Heart left ventricle (tissue), 16 donors: ENCODE results near the gene OCIAD2. TPM values are rescaled to one million over a fixed set of nuclear protein-coding genes. Genes with fewer than 3 reads are reported as not detected.

Experiments
- ATAC-seq, 4 donors: fragments of 200-7000 bp; cut with Tn5 transposase; one replicate each; pipeline ENCODE4 v1.9.1; 2020 to 2022; ENCODE audit warnings: moderate library complexity in 4 of 4, mild to moderate bottlenecking in 3 of 4, moderate number of reproducible peaks in 1 of 4
- DNase-seq, 5 donors: peaks; one replicate each; pipeline ENCODE4 v3.0.0-alpha.2; 2020
- H3K27ac ChIP-seq, 12 donors: fragments of 200-600 bp; sonication (generic) in 4 of 12; one replicate each; pipeline versions ENCODE4 v1.5.0 to v1.8.0; 2016 to 2022; ENCODE audit warnings: mild to moderate bottlenecking in 2 of 12
- H3K27me3 ChIP-seq, 9 donors: fragments of 200-600 bp; sonication (generic) in 2 of 9; one replicate each; pipeline versions ENCODE4 v1.5.1 to v1.8.0; 2016 to 2022; ENCODE audit warnings: mild to moderate bottlenecking in 3 of 9
- H3K36me3 ChIP-seq, 9 donors: fragments of 200-600 bp; sonication (generic) in 2 of 9; one replicate each; pipeline versions ENCODE4 v1.5.0 to v1.8.0; 2018 to 2022; ENCODE audit warnings: mild to moderate bottlenecking in 2 of 9
- H3K4me1 ChIP-seq, 12 donors: fragments of 200-600 bp; sonication (generic) in 4 of 12; one replicate each; pipeline versions ENCODE4 v1.5.0 to v1.8.0; 2016 to 2022; ENCODE audit warnings: mild to moderate bottlenecking in 3 of 12
- H3K4me3 ChIP-seq, 12 donors: fragments of 200-600 bp; sonication (generic) in 4 of 12; one replicate each; pipeline versions ENCODE4 v1.5.0 to v1.8.0; 2017 to 2022; ENCODE audit warnings: mild to moderate bottlenecking in 9 of 12, moderate library complexity in 4 of 12
- H3K9me3 ChIP-seq, 12 donors: fragments of 200-600 bp; sonication (generic) in 4 of 12; one replicate each; pipeline versions ENCODE4 v1.5.0 to v1.8.0; 2016 to 2022; ENCODE audit warnings: mild to moderate bottlenecking in 1 of 12
- POLR2A ChIP-seq, 2 donors: fragments of 450-650 bp; IDR thresholded peaks; one replicate each; pipeline ENCODE4 v1.6.1; 2017; ENCODE audit warnings: antibody characterized with exemption in 2 of 2, mild to moderate bottlenecking in 2 of 2, moderate library complexity in 2 of 2
- WGBS, 4 donors: extraction: QIAGEN DNeasy Blood & Tissue Kit in 2 of 4; methylation state at CpG; one replicate each; pipeline versions ENCODE4 v1.1.5 to v1.1.7; 2013 to 2018; 5-methylcytosine and 5-hydroxymethylcytosine counted together
- intact Hi-C, 10 donors: fragments of 100-400 bp; cut with DNase I; formaldehyde crosslinking; loops; one replicate each; pipeline versions ENCODE4 v1.11.1 to v1.14.2; 2022
- long read RNA-seq, 3 donors: library from polyadenylated mRNA; unstranded; transcript quantifications; one replicate each; pipeline ENCODE4 v2.0.0, GENCODE V29; 2020 to 2021
- polyA plus RNA-seq, 2 donors: library from polyadenylated mRNA; stranded (reverse); fragments of 200-250 nt; gene quantifications; one replicate each; pipeline ENCODE4 v1.2.3, GENCODE V29; 2013
- total RNA-seq, 9 donors: library from RNA; depleted of rRNA in 2 of 9; stranded (reverse); fragments of >200 nt in 2 of 9; fragmentation: NEBNext Ultra II Directional in 3 of 9; extraction: Animal tissue kit (Norgen Biotek cat#: 25700) in 3 of 9; gene quantifications; one replicate each; pipeline versions ENCODE4 v1.1.0 to v1.2.4, GENCODE V29; 2016 to 2023
- TF ChIP-seq, protein P1 (sequence below), 12 donors: fragments of 200-600 bp; sonication (generic) in 4 of 12; IDR thresholded peaks; one replicate each; pipeline versions ENCODE4 v1.5.0 to v1.8.0; 2018 to 2022; ENCODE audit warnings: antibody characterized with exemption in 12 of 12, mild to moderate bottlenecking in 5 of 12
- donor health status: ischemic (EF 13 %, LVEDD 7.1; RV severe dilation, severe dysfunction).
- donor health status: healthy with polysubstance abuse.
- donor health status: DM: no; HTN: yes; CAD: no.
- donor health status: DM: no; HTN: no; CAD: no.
- donor health status: ischemic (EF 25% LVEDD 6.9; RV normal size, moderate dysfunction).
- donor health status: ischemic (EF 25% LVEDD 5.7; RV mildly dilated, moderate dysfunction).
- donor health status: healthy.
- donor health status: DM: yes; HTN: yes; CAD: no.
- donor health status: ischemic (EF 35%, LVEDD 5.7; RV mildly dilated, moderate dysfunction).
- donor health status: nonischemic (EF 11% LVEDD 7.7; RV severe dilation, severe dysfunction).
- donor health status: DM: yes; HTN: yes; CAD: no.
- donor health status: PGD.
- donor health status: ischemic (EF 29% LVEDD 5.4; RV normal size, mild dysfunction).
- donor health status: nonischemic (EF 23%, LVEDD 6.1; RV moderate dilation, normal function).

Gene OCIAD2, protein sequence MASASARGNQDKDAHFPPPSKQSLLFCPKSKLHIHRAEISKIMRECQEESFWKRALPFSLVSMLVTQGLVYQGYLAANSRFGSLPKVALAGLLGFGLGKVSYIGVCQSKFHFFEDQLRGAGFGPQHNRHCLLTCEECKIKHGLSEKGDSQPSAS
- total RNA-seq (10 to 100 TPM; 14.4 to 47.9 (median 22.7) TPM), polyA plus RNA-seq (10 to 100 TPM; 20.8 to 27.2 TPM)
- long read RNA-seq, donor 1, transcript OCIAD2-205 (7 exons, 1,163 nt): major isoform, 20 of 21 reads
- long read RNA-seq, donor 1, partial matches to known transcripts: 0 of 21 reads
- long read RNA-seq, donor 1, other reads (novel, unspliced or antisense): 0 of 21 reads
- long read RNA-seq, donor 2, transcript OCIAD2-205 (7 exons, 1,163 nt): major isoform, 13 of 15 reads
- long read RNA-seq, donor 2, partial matches to known transcripts: 0 of 15 reads
- long read RNA-seq, donor 2, other reads (novel, unspliced or antisense): 0 of 15 reads
- long read RNA-seq, donor 3, transcript OCIAD2-205 (7 exons, 1,163 nt): major isoform, 14 of 19 reads
- long read RNA-seq, donor 3, partial matches to known transcripts: 0 of 19 reads
- long read RNA-seq, donor 3, other reads (novel, unspliced or antisense): 0 of 19 reads

- Histone ChIP-seq H3K4me3 (peak within 1 kb of the TSS; percentile 56 to 84 (median 70)), H3K9me3 (no peaks in the 10 kb centered on the region), H3K4me1 (peaks cover 0 to 18% (median 4%) of the 10 kb centered on the region in 12 donors), H3K36me3 (peaks cover 0 to 9% (median 0%) of the 10 kb centered on the region in 9 donors), H3K27ac (peak within 1 kb of the TSS in 11 of 12 donors; percentile 24 to 78 (median 48)), H3K27me3 (no peaks in the 10 kb centered on the region)
- DNase-seq: peak; percentile 64 to 76 (median 71)
- 8 to 19% (median 13%) methylated on average over 28 to 65 of the region's 65 CpGs for WGBS, 4 donors
- peak; percentile 51 to 89 (median 80) for ATAC-seq
- TF ChIP-seq, protein P1, sequence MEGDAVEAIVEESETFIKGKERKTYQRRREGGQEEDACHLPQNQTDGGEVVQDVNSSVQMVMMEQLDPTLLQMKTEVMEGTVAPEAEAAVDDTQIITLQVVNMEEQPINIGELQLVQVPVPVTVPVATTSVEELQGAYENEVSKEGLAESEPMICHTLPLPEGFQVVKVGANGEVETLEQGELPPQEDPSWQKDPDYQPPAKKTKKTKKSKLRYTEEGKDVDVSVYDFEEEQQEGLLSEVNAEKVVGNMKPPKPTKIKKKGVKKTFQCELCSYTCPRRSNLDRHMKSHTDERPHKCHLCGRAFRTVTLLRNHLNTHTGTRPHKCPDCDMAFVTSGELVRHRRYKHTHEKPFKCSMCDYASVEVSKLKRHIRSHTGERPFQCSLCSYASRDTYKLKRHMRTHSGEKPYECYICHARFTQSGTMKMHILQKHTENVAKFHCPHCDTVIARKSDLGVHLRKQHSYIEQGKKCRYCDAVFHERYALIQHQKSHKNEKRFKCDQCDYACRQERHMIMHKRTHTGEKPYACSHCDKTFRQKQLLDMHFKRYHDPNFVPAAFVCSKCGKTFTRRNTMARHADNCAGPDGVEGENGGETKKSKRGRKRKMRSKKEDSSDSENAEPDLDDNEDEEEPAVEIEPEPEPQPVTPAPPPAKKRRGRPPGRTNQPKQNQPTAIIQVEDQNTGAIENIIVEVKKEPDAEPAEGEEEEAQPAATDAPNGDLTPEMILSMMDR (IDR thresholded peaks at IDR 0.05): peak in 5 of 12 donors; percentile 10 to 42 (median 21)
- TF ChIP-seq POLR2A (IDR thresholded peaks at IDR 0.05): no peak
- intact Hi-C loops: loop anchor here in 2 of 10 donors (5.0 to 10.0 kb wide), 3 partner anchors 48 to 129 kb away; partner anchors contain the start of gene FRYL (in 1 of the 2)
Observed at GRCh38 chr4:48906206-48907173, at the start of gene OCIAD2. OCIAD2 (minus strand) TSS chr4:48906774; CDS start chr4:48904549, 2,225 bp downstream.

DNA sequence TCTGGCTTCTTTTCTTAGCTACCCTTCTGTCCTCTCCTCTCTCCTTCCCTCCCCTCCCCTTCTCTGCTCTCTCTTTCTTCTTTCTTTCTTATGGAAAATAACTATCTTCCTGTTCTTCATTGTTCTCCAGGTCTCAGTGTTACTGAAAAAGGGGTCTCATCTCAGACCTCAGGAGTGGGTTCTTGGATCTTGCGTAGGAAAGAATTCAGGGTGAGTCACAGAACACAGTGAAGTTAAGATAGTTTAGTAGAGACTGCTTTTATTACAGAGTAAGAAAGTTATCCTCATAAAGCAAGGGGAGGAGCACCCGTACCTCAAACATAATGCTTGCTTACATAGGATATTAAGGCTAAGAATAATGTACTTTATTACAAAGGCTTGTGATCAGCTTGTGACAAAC lies 47.7 kb upstream of the OCIAD2 start:
- WGBS, 4 donors: 81 to 87% (median 83%) methylated on average over 2 of the region's 2 CpGs
- intact Hi-C loops: loop anchor here in 2 of 10 donors (10.0 kb wide), 2 partner anchors 50 to 270 kb away; partner anchors contain the start of gene OCIAD2 (in 1 of the 2)

GRCh38 chr4:48949518-48950219 lies 43.1 kb upstream of the OCIAD2 start:
- no peaks in the 10 kb centered on the region for H3K4me1 ChIP-seq
- no peak for DNase-seq
- WGBS, 4 donors: 75 to 84% (median 76%) methylated on average over 4 of the region's 4 CpGs
- peaks cover 0 to 13% (median 0%) of the 10 kb centered on the region in 12 donors for H3K9me3 ChIP-seq
- H3K36me3 ChIP-seq: no peaks in the 10 kb centered on the region
- intact Hi-C loops: loop anchor here in 2 of 10 donors (10.0 kb wide), 2 partner anchors 45 to 265 kb away; partner anchors contain the start of gene OCIAD2 (in 1 of the 2)
- H3K4me3 ChIP-seq: no peak overlapping the region
- no peaks in the 10 kb centered on the region for H3K27me3 ChIP-seq
- no peak overlapping the region for H3K27ac ChIP-seq
- TF ChIP-seq, protein P1 (IDR thresholded peaks at IDR 0.05): no peak
- no peak for ATAC-seq

More for the DNA sequence above, 47.7 kb upstream of the OCIAD2 start:
- DNase-seq (no peak), ATAC-seq (no peak)
- Histone ChIP-seq H3K4me3 (no peak overlapping the region), H3K27ac (no peak overlapping the region), H3K36me3 (no peaks in the 10 kb centered on the region), H3K27me3 (no peaks in the 10 kb centered on the region), H3K9me3 (peaks cover 0 to 13% (median 0%) of the 10 kb centered on the region in 12 donors), H3K4me1 (no peaks in the 10 kb centered on the region)
- TF ChIP-seq POLR2A (IDR thresholded peaks at IDR 0.05): no peak
- TF ChIP-seq, protein P1 (IDR thresholded peaks at IDR 0.05): no peak
